Parathyroid adenoma (tissue), 2 donors: Measurements from ENCODE around the gene ANKRD40CL.
"Not testable (repeated sequence)": the region's sequence is repeated elsewhere in the genome, so short reads cannot be mapped to it uniquely, and the experiment has no call there.

Source experiments
- H2AFZ ChIP-seq: fragments of 300-600 bp; sonication (generic); one replicate; pipeline ENCODE4 v1.7.0; 2017; ENCODE audit warnings: antibody characterized with exemption, mild to moderate bottlenecking
- H3K27ac ChIP-seq: fragments of 300-600 bp; sonication (generic); one replicate; pipeline ENCODE4 v1.7.0; 2017
- H3K27me3 ChIP-seq: fragments of 300-600 bp; sonication (generic); one replicate; pipeline ENCODE4 v1.7.0; 2017; ENCODE audit warnings: low read length; ENCODE audit not compliant: control insufficient read depth, insufficient read depth
- H3K36me3 ChIP-seq: fragments of 300-600 bp; sonication (generic); one replicate; pipeline ENCODE4 v1.7.0; 2017; ENCODE audit warnings: low read length; ENCODE audit not compliant: control insufficient read depth, insufficient read depth
- H3K4me1 ChIP-seq: fragments of 300-600 bp; sonication (generic); one replicate; pipeline ENCODE4 v1.7.0; 2017; ENCODE audit warnings: control low read depth
- H3K4me2 ChIP-seq: fragments of 300-600 bp; sonication (generic); one replicate; pipeline ENCODE4 v1.7.0; 2017; ENCODE audit warnings: low read length
- H3K4me3 ChIP-seq: fragments of 300-600 bp; sonication (generic); one replicate; pipeline ENCODE4 v1.7.0; 2017; ENCODE audit warnings: low read depth, low read length
- H3K79me2 ChIP-seq: fragments of 300-600 bp; sonication (generic); one replicate; pipeline ENCODE4 v1.7.0; 2017; ENCODE audit warnings: control low read depth
- H3K9ac ChIP-seq: fragments of 300-600 bp; sonication (generic); one replicate; pipeline ENCODE4 v1.7.0; 2017; ENCODE audit warnings: mild to moderate bottlenecking
- H3K9me3 ChIP-seq: fragments of 300-600 bp; sonication (generic); one replicate; pipeline ENCODE4 v1.7.0; 2017; ENCODE audit warnings: low read length; ENCODE audit not compliant: control insufficient read depth
- CTCF ChIP-seq: fragments of 300-600 bp; sonication (generic); IDR thresholded peaks from one replicate; pipeline ENCODE4 v1.7.0; 2017; ENCODE audit warnings: antibody characterized with exemption, mild to moderate bottlenecking
- donor health status: primary hyperparathyroidism.

The ANKRD40CL gene

GRCh38 chr17:50808413-50808812 is 41.1 kb upstream of the ANKRD40CL start:
- Histone ChIP-seq H3K4me3 (no peak overlapping the region), H3K9me3 (no peaks in the 10 kb centered on the region), H3K4me1 (no peaks in the 10 kb centered on the region), H3K79me2 (no peaks in the 10 kb centered on the region), H3K9ac (no peak overlapping the region), H2AFZ (no peak overlapping the region), H3K4me2 (no peak overlapping the region), H3K36me3 (no peaks in the 10 kb centered on the region), H3K27ac (no peak overlapping the region), H3K27me3 (no peaks in the 10 kb centered on the region)
- TF ChIP-seq CTCF = no peak

- H3K79me2 ChIP-seq = no peaks in the 10 kb centered on the region
- no peaks in the 10 kb centered on the region for H3K36me3 ChIP-seq
- H3K9me3 ChIP-seq = no peaks in the 10 kb centered on the region
- no peaks in the 10 kb centered on the region for H3K4me1 ChIP-seq
- H3K9ac ChIP-seq = no peak overlapping the region
- H3K27ac ChIP-seq = no peak overlapping the region
- no peak overlapping the region for H3K4me3 ChIP-seq
- no peak overlapping the region for H2AFZ ChIP-seq
- no peaks in the 10 kb centered on the region for H3K27me3 ChIP-seq
- H3K4me2 ChIP-seq = no peak overlapping the region
- no peak for TF ChIP-seq CTCF
These were observed 40.4 kb upstream of the ANKRD40CL start for GRCh38 chr17:50807675-50808074.

GRCh38 chr17:50807009-50807408 is 39.7 kb upstream of the ANKRD40CL start:
- H3K4me3 ChIP-seq = no peak overlapping the region
- TF ChIP-seq CTCF = no peak
- H3K36me3 ChIP-seq = no peaks in the 10 kb centered on the region
- H3K4me2 ChIP-seq = no peak overlapping the region
- H3K4me1 ChIP-seq = no peaks in the 10 kb centered on the region
- H3K27ac ChIP-seq = no peak overlapping the region
- no peak overlapping the region for H3K9ac ChIP-seq
- H3K79me2 ChIP-seq = no peaks in the 10 kb centered on the region
- H3K27me3 ChIP-seq = no peaks in the 10 kb centered on the region
- no peaks in the 10 kb centered on the region for H3K9me3 ChIP-seq
- no peak overlapping the region for H2AFZ ChIP-seq

GRCh38 chr17:50806141-50806643 is 38.9 kb upstream of the ANKRD40CL start:
- Histone ChIP-seq H3K79me2 (no peaks in the 10 kb centered on the region), H3K4me1 (no peaks in the 10 kb centered on the region), H3K4me2 (no peak overlapping the region), H3K9me3 (no peaks in the 10 kb centered on the region), H3K27ac (no peak overlapping the region), H3K9ac (no peak overlapping the region), H2AFZ (no peak overlapping the region), H3K27me3 (no peaks in the 10 kb centered on the region), H3K36me3 (no peaks in the 10 kb centered on the region), H3K4me3 (no peak overlapping the region)
- no peak for TF ChIP-seq CTCF

- H3K27ac ChIP-seq = no peak overlapping the region
- H3K27me3 ChIP-seq = no peaks in the 10 kb centered on the region
- no peak overlapping the region for H2AFZ ChIP-seq
- no peaks in the 10 kb centered on the region for H3K9me3 ChIP-seq
- H3K79me2 ChIP-seq = no peaks in the 10 kb centered on the region
- no peak overlapping the region for H3K4me3 ChIP-seq
- TF ChIP-seq CTCF = no peak
- no peak overlapping the region for H3K4me2 ChIP-seq
- no peaks in the 10 kb centered on the region for H3K36me3 ChIP-seq
- H3K4me1 ChIP-seq = no peaks in the 10 kb centered on the region
- H3K9ac ChIP-seq = no peak overlapping the region
These were observed 38.2 kb upstream of the ANKRD40CL start for GRCh38 chr17:50805486-50805885.

GRCh38 chr17:50804749-50805475 is 37.6 kb upstream of the ANKRD40CL start:
- H3K27ac ChIP-seq = not testable (repeated sequence)

More at GRCh38 chr17:50804749-50805475, 37.6 kb upstream of the ANKRD40CL start:
- H3K27me3 ChIP-seq, H3K36me3 ChIP-seq, H3K9ac ChIP-seq, H3K4me3 ChIP-seq, H3K4me1 ChIP-seq, H3K4me2 ChIP-seq, H3K79me2 ChIP-seq, H2AFZ ChIP-seq, H3K9me3 ChIP-seq: not testable (repeated sequence)
